HG03520 (cell line): ENCODE measurements around the gene VPS4B.
"Not testable (repeated sequence)": the region's sequence is repeated elsewhere in the genome, so short reads cannot be mapped to it uniquely, and the experiment has no call there.

Source experiments
- ATAC-seq: cut with Tn5 transposase; IDR thresholded peaks from one replicate; pipeline ENCODE4 v1.9.1; 2021; ENCODE audit warnings: mild to moderate bottlenecking, moderate library complexity; ENCODE audit not compliant: unreplicated experiment

Gene VPS4B

GRCh38 chr18:63422087-63422863 is at the start of gene VPS4B:
Gene VPS4B, minus strand, starts transcription at chr18:63422476. Its CDS starts 217 bp downstream, at chr18:63422259.
- ATAC-seq, result peak; percentile 97

GRCh38 chr18:63470751-63471150 is 48.5 kb upstream of the VPS4B start:
- no peak for ATAC-seq

- no peak for ATAC-seq
These were observed 46.3 kb upstream of the VPS4B start for GRCh38 chr18:63468575-63468974.

GRCh38 chr18:63467699-63468098 is 45.4 kb upstream of the VPS4B start:
- no peak for ATAC-seq

- no peak for ATAC-seq
These were observed 42.8 kb upstream of the VPS4B start for GRCh38 chr18:63465059-63465458.

GRCh38 chr18:63464434-63464833 is 42.2 kb upstream of the VPS4B start:
- no peak for ATAC-seq

GRCh38 chr18:63460414-63460813 is 38.1 kb upstream of the VPS4B start:
- no peak for ATAC-seq

- ATAC-seq, result no peak
These were observed 35.7 kb upstream of the VPS4B start for GRCh38 chr18:63457977-63458376.

GRCh38 chr18:63454497-63454896 is 32.2 kb upstream of the VPS4B start:
- no peak for ATAC-seq

GRCh38 chr18:63452751-63453150 is 30.5 kb upstream of the VPS4B start:
- not testable (repeated sequence) for ATAC-seq

- no peak for ATAC-seq
These were observed 29.8 kb upstream of the VPS4B start for GRCh38 chr18:63451799-63452660.

GRCh38 chr18:63449426-63449825 is 27.1 kb upstream of the VPS4B start:
- no peak for ATAC-seq

- no peak for ATAC-seq
These were observed 24.8 kb upstream of the VPS4B start for GRCh38 chr18:63447066-63447465.

GRCh38 chr18:63446266-63446665 is 24.0 kb upstream of the VPS4B start:
- no peak for ATAC-seq

- ATAC-seq, result no peak
These were observed 22.8 kb upstream of the VPS4B start for GRCh38 chr18:63445037-63445436.

- ATAC-seq, result no peak
These were observed 22.3 kb upstream of the VPS4B start for GRCh38 chr18:63444580-63444979.

- no peak for ATAC-seq
These were observed 21.6 kb upstream of the VPS4B start for GRCh38 chr18:63443829-63444228.

GRCh38 chr18:63440881-63441280 is 18.6 kb upstream of the VPS4B start:
- ATAC-seq, result no peak

GRCh38 chr18:63440219-63440618 is 17.9 kb upstream of the VPS4B start:
- ATAC-seq, result no peak

- ATAC-seq, result peak; percentile 62
These were observed 17.1 kb upstream of the VPS4B start for GRCh38 chr18:63439334-63439733.

- ATAC-seq, result no peak
These were observed 15.9 kb upstream of the VPS4B start for GRCh38 chr18:63438181-63438580.

- no peak for ATAC-seq
These were observed 11.1 kb upstream of the VPS4B start for GRCh38 chr18:63433334-63433866.
